Activated T-cell treated with anti-CD3 and anti-CD28 coated beads, Interleukin-2, amount 50 U/mL, for 72 hours (primary cell): ENCODE measurements around the gene RPUSD1. TPM values are rescaled to one million over a fixed set of nuclear protein-coding genes. Genes with fewer than 3 reads are reported as not detected.

ENCODE experiments used
- ATAC-seq, 2 donors: fragments of 150-1000 bp; cut with Tn5 transposase; replicated peaks in 1 of 2; 2 replicates each; pipeline ENCODE4 v1.10.0; 2021; ENCODE audit warnings: moderate library complexity in 2 of 2, mild to moderate bottlenecking in 1 of 2
- DNase-seq, 2 donors: peaks; one replicate each; pipeline ENCODE4 v3.0.0; 2021 to 2022; ENCODE audit warnings: mixed read lengths in 1 of 2
- H3K27ac Mint-ChIP-seq: one replicate; pipeline ENCODE4 v1.8.0; 2022; ENCODE audit warnings: mild to moderate bottlenecking, moderate library complexity, mixed read lengths
- H3K27me3 Mint-ChIP-seq: one replicate; pipeline ENCODE4 v1.8.0; 2022; ENCODE audit warnings: low read depth, mixed read lengths
- H3K36me3 Mint-ChIP-seq, 2 donors: one replicate each; pipeline ENCODE4 v1.8.0; 2022; ENCODE audit warnings: mixed read lengths in 2 of 2, mild to moderate bottlenecking in 1 of 2; ENCODE audit not compliant: insufficient read depth in 2 of 2
- H3K4me1 Mint-ChIP-seq: one replicate; pipeline ENCODE4 v1.8.0; 2022; ENCODE audit warnings: low read depth, mixed read lengths
- H3K4me3 Mint-ChIP-seq, 2 donors: one replicate each; pipeline ENCODE4 v1.8.0; 2022; ENCODE audit warnings: mild to moderate bottlenecking in 2 of 2, mixed read lengths in 2 of 2, moderate library complexity in 2 of 2
- H3K9me3 Mint-ChIP-seq, 2 donors: one replicate each; pipeline ENCODE4 v1.8.0; 2022; ENCODE audit warnings: mixed read lengths in 2 of 2
- total RNA-seq, 2 donors: library from RNA; stranded (reverse); gene quantifications; one replicate each; pipeline ENCODE4 v1.2.3, GENCODE V29; 2022

The RPUSD1 gene
- total RNA-seq, 2 donors from 2014 or later, result 14.0 to 22.7 TPM

- no peaks in the 10 kb centered on the region for H3K27me3 Mint-ChIP-seq
- DNase-seq (no peak), ATAC-seq (no peak)
- no peaks in the 10 kb centered on the region for H3K9me3 Mint-ChIP-seq
- no peaks in the 10 kb centered on the region for H3K36me3 Mint-ChIP-seq
- no peak overlapping the region for H3K27ac Mint-ChIP-seq
- no peak overlapping the region for H3K4me3 Mint-ChIP-seq
- no peaks in the 10 kb centered on the region for H3K4me1 Mint-ChIP-seq
Observed at GRCh38 chr16:769184-769784, 18.9 kb downstream of the RPUSD1 start.

- no peak for DNase-seq
- Mint-ChIP-seq H3K27me3 (no peaks in the 10 kb centered on the region), H3K27ac (no peak overlapping the region), H3K36me3 (no peaks in the 10 kb centered on the region), H3K4me1 (no peaks in the 10 kb centered on the region), H3K9me3 (no peaks in the 10 kb centered on the region), H3K4me3 (no peak overlapping the region)
- peak in 1 of 2 donors; percentile 20 for ATAC-seq
Observed at GRCh38 chr16:768428-768827, 19.8 kb downstream of the RPUSD1 start.

- ATAC-seq (no peak), DNase-seq (no peak)
- no peak overlapping the region for H3K27ac Mint-ChIP-seq
- no peak overlapping the region for H3K4me3 Mint-ChIP-seq
- H3K9me3 Mint-ChIP-seq, result no peaks in the 10 kb centered on the region
- no peaks in the 10 kb centered on the region for H3K27me3 Mint-ChIP-seq
- H3K4me1 Mint-ChIP-seq, result no peaks in the 10 kb centered on the region
- no peaks in the 10 kb centered on the region for H3K36me3 Mint-ChIP-seq
Observed at GRCh38 chr16:767743-768235, 20.4 kb downstream of the RPUSD1 start.

GRCh38 chr16:766820-767640 lies 21.2 kb downstream of the RPUSD1 start:
- Mint-ChIP-seq H3K9me3 (no peaks in the 10 kb centered on the region), H3K27me3 (no peaks in the 10 kb centered on the region), H3K4me1 (no peaks in the 10 kb centered on the region), H3K27ac (no peak overlapping the region), H3K36me3 (no peaks in the 10 kb centered on the region), H3K4me3 (no peak overlapping the region)
- ATAC-seq, result no peak
- no peak for DNase-seq

GRCh38 chr16:766008-766819 lies 22.0 kb downstream of the RPUSD1 start:
- ATAC-seq, result no peak

GRCh38 chr16:765488-765865 lies 22.7 kb downstream of the RPUSD1 start:
- no peak for DNase-seq
- no peaks in the 10 kb centered on the region for H3K36me3 Mint-ChIP-seq
- no peak overlapping the region for H3K27ac Mint-ChIP-seq
- H3K27me3 Mint-ChIP-seq, result no peaks in the 10 kb centered on the region
- no peaks in the 10 kb centered on the region for H3K4me1 Mint-ChIP-seq
- no peak overlapping the region for H3K4me3 Mint-ChIP-seq
- no peak for ATAC-seq
- H3K9me3 Mint-ChIP-seq, result no peaks in the 10 kb centered on the region

More at GRCh38 chr16:766008-766819, 22.0 kb downstream of the RPUSD1 start:
- H3K4me3 Mint-ChIP-seq, result no peak overlapping the region
- no peaks in the 10 kb centered on the region for H3K4me1 Mint-ChIP-seq
- DNase-seq, result no peak
- H3K36me3 Mint-ChIP-seq, result no peaks in the 10 kb centered on the region
- no peaks in the 10 kb centered on the region for H3K9me3 Mint-ChIP-seq
- no peak overlapping the region for H3K27ac Mint-ChIP-seq
- H3K27me3 Mint-ChIP-seq, result no peaks in the 10 kb centered on the region

GRCh38 chr16:764848-765487 lies 23.2 kb downstream of the RPUSD1 start:
- Mint-ChIP-seq H3K9me3 (no peaks in the 10 kb centered on the region), H3K27me3 (no peaks in the 10 kb centered on the region), H3K27ac (no peak overlapping the region), H3K4me3 (no peak overlapping the region), H3K4me1 (no peaks in the 10 kb centered on the region), H3K36me3 (no peaks in the 10 kb centered on the region)
- no peak for ATAC-seq
- DNase-seq, result no peak

GRCh38 chr16:764184-764750 lies 23.9 kb downstream of the RPUSD1 start:
- DNase-seq (no peak), ATAC-seq (no peak)
- Mint-ChIP-seq H3K36me3 (no peaks in the 10 kb centered on the region), H3K9me3 (no peaks in the 10 kb centered on the region), H3K4me3 (no peak overlapping the region), H3K4me1 (no peaks in the 10 kb centered on the region), H3K27me3 (no peaks in the 10 kb centered on the region), H3K27ac (no peak overlapping the region)

GRCh38 chr16:763369-764183 lies 24.6 kb downstream of the RPUSD1 start:
- Mint-ChIP-seq H3K27ac (no peak overlapping the region), H3K4me1 (no peaks in the 10 kb centered on the region), H3K27me3 (no peaks in the 10 kb centered on the region), H3K36me3 (no peaks in the 10 kb centered on the region), H3K4me3 (no peak overlapping the region), H3K9me3 (no peaks in the 10 kb centered on the region)
- DNase-seq (no peak), ATAC-seq (no peak)

GRCh38 chr16:762595-763268 lies 25.4 kb downstream of the RPUSD1 start:
- H3K9me3 Mint-ChIP-seq, result no peaks in the 10 kb centered on the region
- no peaks in the 10 kb centered on the region for H3K36me3 Mint-ChIP-seq
- ATAC-seq (no peak), DNase-seq (no peak)
- H3K4me1 Mint-ChIP-seq, result no peaks in the 10 kb centered on the region
- H3K4me3 Mint-ChIP-seq, result no peak overlapping the region
- H3K27me3 Mint-ChIP-seq, result no peaks in the 10 kb centered on the region
- no peak overlapping the region for H3K27ac Mint-ChIP-seq

GRCh38 chr16:761625-762513 lies 26.3 kb downstream of the RPUSD1 start:
- no peak for DNase-seq
- H3K4me1 Mint-ChIP-seq, result no peaks in the 10 kb centered on the region
- H3K27ac Mint-ChIP-seq, result no peak overlapping the region
- H3K27me3 Mint-ChIP-seq, result no peaks in the 10 kb centered on the region
- H3K9me3 Mint-ChIP-seq, result no peaks in the 10 kb centered on the region
- H3K4me3 Mint-ChIP-seq, result no peak overlapping the region
- H3K36me3 Mint-ChIP-seq, result no peaks in the 10 kb centered on the region
- no peak for ATAC-seq
